Astrocyte of the spinal cord (primary cell): Measurements from ENCODE around the gene RIPOR3.

Experiments
- DNase-seq: peaks from one replicate; pipeline ENCODE4 v3.0.0; 2011; ENCODE audit warnings: low read depth, low spot score
- H3K4me3 ChIP-seq: 2 replicates; pipeline ENCODE4 v1.5.1; 2011; ENCODE audit warnings: low read depth, mild to moderate bottlenecking, low read length, moderate library complexity
- in situ Hi-C: cut with HindIII; loops from 2 replicates; pipeline ENCODE4 v1.10.0; 2017; ENCODE audit warnings: low sequenced_read_pairs
- TF ChIP-seq, protein P1 (sequence below): IDR thresholded peaks from 2 replicates; pipeline ENCODE4 v1.5.1; 2012; ENCODE audit warnings: low read depth, mild to moderate bottlenecking, low read length, inconsistent platforms

Gene RIPOR3

GRCh38 chr20:50578778-50579165, 112.6 kb downstream of the RIPOR3 start:
- TF ChIP-seq, protein P1, sequence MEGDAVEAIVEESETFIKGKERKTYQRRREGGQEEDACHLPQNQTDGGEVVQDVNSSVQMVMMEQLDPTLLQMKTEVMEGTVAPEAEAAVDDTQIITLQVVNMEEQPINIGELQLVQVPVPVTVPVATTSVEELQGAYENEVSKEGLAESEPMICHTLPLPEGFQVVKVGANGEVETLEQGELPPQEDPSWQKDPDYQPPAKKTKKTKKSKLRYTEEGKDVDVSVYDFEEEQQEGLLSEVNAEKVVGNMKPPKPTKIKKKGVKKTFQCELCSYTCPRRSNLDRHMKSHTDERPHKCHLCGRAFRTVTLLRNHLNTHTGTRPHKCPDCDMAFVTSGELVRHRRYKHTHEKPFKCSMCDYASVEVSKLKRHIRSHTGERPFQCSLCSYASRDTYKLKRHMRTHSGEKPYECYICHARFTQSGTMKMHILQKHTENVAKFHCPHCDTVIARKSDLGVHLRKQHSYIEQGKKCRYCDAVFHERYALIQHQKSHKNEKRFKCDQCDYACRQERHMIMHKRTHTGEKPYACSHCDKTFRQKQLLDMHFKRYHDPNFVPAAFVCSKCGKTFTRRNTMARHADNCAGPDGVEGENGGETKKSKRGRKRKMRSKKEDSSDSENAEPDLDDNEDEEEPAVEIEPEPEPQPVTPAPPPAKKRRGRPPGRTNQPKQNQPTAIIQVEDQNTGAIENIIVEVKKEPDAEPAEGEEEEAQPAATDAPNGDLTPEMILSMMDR = no peak
- H3K4me3 ChIP-seq = no peak overlapping the region
- no peak for DNase-seq
- in situ Hi-C loops = no loop called here

DNA sequence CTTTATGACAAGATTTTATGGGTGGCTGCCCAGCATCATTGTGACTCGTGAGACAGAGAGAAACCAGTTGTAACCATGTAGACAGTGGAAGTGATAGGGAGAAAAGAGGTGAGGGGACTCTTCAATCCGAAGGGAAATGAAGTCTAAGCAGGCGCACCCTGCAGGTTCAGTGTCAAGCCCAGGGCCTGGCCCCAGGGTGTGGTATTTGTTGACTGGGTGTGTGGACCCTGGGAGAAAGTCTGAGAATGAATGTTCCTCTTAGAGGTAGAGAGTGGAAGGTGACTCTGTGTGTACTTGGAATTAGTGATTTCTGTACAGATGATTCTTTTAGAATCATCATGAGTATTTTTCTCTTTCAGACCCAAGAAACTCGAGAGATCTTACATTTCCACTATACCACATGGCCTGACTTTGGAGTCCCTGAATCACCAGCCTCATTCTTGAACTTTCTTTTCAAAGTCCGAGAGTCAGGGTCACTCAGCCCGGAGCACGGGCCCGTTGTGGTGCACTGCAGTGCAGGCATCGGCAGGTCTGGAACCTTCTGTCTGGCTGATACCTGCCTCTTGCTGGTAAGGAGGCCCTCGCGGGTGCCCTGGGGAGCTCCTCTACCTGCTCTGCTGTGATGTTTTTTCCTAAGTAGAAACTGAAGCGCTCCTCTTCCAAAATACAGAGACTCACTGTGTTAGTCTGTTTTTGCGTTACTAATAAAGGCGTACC, 113.1 kb downstream of the RIPOR3 start:
- H3K4me3 ChIP-seq = no peak overlapping the region
- DNase-seq = no peak
- in situ Hi-C loops = no loop called here
- TF ChIP-seq, protein P1 = no peak

- in situ Hi-C loops = no loop called here
- TF ChIP-seq, protein P1 = no peak
- H3K4me3 ChIP-seq = no peak overlapping the region
- no peak for DNase-seq
Measured at GRCh38 chr20:50577175-50578018, 113.9 kb downstream of the RIPOR3 start.

DNA sequence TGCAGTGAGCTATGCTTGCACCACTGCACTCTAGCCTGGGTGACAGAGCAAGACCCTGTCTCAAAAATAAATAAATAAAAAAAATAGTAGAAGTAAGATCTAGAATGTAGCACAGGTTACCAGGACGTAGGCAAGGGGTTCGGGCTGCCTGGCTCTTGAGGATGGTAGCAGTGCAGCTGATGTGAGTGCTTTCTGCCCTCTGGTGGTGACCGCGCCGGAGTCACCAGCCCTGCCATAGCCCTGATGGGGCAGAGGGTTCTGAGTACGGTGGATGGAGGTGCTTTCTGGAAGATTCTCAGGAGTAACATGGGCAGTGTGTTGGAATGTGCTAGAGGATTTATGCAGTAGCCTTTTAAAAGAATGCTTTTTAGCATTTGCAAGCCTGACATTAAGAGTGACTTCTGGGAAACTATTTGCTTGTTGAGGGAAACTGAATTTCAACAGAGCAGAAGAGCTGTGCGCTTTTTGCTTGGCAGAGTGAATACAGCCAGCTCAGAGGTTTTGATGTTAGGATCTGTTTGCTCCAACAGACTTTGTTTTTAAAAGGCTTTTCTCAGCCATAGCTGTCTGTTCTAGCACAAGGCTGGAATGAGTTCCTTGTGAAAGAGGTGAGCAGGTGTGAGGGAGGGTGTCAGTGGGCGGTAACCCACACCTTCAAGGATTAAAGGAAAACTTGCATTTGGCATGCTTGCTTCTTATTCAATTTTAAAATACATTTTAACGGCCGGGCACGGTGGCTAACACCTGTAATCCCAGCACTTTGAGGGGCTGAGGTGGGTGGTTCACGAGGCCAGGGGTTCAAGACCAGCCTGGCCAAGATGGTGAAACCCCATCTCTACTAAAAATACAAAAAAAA, 115.2 kb downstream of the RIPOR3 start:
- TF ChIP-seq, protein P1 = peak; percentile 88
- DNase-seq = peak; percentile 54
- in situ Hi-C loops = no loop called here
- H3K4me3 ChIP-seq = no peak overlapping the region

DNA sequence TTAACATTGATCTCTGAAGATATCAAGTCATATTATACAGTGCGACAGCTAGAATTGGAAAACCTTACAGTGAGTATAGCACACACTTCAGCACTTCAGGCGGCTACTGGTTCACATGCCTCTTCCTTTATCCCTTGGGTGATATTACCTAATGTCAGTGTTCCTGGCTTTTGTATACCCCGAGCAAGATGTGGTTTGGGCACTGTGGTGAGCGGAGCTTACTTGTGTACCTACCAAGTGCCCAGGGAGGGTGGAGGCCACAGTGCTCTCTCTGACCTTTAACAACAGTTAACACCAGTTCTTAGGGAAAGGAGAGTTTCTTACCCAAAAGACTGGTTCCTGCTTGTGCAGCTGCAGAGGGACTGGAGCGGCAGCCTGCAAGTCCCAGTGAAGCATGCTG, 116.8 kb downstream of the RIPOR3 start:
- in situ Hi-C loops = no loop called here
- H3K4me3 ChIP-seq = no peak overlapping the region
- DNase-seq = no peak
- TF ChIP-seq, protein P1 = no peak

DNA sequence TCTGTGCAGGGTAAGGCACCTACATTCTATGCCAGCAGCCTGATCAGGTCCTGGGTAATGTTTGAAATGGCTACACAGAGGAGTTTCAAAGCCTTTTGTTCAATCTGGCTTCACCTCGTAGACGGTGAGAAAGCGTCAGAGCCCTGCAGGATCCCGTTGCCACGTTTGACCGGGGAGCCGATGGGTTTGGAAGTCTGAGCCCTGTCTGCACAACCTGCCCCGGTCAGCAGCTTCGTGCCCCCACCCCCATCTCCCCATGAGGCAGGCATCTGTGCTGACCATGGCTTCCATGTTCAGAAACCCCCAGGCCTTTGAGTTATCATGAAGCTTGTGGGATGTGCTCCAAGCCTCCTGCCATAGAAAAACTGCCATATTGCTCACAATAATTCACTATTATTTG, 117.2 kb downstream of the RIPOR3 start:
- in situ Hi-C loops = no loop called here
- no peak for DNase-seq
- TF ChIP-seq, protein P1 = no peak
- no peak overlapping the region for H3K4me3 ChIP-seq
